HG02870 (cell line): Measurements from ENCODE around the gene IER3.

Experiments
- ATAC-seq: cut with Tn5 transposase; IDR thresholded peaks from one replicate; pipeline ENCODE4 v1.9.1; 2021; ENCODE audit warnings: mild to moderate bottlenecking, moderate library complexity; ENCODE audit not compliant: unreplicated experiment

Gene IER3, protein sequence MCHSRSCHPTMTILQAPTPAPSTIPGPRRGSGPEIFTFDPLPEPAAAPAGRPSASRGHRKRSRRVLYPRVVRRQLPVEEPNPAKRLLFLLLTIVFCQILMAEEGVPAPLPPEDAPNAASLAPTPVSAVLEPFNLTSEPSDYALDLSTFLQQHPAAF

DNA sequence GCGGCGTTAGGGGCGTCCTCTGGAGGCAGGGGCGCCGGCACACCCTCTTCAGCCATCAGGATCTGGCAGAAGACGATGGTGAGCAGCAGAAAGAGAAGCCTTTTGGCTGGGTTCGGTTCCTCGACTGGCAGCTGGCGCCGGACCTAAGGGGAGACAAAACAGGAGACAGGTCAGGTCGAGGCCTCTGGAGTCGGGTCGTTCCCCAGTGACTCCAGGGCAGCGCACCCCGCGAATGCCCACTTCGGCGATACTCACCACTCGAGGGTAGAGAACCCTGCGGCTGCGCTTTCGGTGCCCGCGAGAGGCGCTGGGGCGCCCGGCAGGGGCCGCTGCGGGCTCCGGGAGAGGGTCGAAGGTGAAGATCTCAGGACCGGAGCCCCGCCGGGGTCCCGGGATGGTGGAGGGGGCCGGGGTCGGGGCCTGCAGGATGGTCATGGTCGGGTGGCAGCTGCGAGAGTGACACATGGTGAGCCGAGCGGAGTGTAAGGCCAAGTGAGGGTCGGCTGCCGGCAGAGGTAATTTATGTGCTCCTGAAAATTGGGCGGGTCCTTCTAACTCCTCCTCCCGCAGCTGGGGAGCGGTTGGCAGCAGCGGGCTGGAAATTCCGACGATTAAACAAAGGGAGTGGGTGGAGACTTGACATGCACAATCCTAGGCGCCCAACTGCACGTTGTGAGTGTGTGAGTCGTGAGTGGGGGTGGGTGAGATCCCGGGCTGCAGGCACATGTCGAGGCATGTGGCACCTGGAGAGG is at the start of gene IER3:
Gene IER3, minus strand, starts transcription at position 494 of the 752 bp plus-strand sequence. Its CDS starts 29 bp downstream, at position 465.
- ATAC-seq: peak; percentile 29

DNA sequence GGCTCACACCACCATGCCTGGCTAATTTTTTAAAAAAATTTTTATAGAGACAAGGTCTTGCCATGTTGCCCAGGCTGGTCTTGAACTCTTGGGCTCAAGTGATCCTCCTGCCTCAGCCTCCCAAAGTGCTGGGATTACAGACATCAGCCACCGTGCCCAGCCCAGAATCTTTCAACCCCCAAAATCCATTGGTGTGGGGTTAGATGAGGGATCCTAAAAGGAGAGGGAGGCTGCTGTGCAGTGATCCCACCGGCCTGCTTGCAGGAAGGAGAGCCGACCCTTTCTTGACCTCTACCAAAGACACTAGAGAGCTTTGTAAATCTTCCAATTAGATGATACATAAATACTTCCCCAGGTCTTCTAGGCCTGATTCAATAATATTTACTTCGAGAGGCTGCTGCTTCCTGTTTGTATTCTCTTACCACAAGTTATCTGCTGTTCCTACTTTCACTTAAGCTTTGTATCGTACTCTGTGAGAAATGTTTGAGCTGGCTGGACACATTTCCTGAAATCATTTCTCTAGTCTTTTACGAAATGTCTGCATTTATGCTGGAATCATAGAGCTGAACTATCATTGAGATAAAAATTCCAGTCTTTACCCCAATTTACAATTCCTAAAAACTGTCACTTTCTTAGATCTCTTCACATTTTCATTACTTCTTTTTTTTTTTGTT is 49.3 kb upstream of the IER3 start:
- ATAC-seq: no peak

DNA sequence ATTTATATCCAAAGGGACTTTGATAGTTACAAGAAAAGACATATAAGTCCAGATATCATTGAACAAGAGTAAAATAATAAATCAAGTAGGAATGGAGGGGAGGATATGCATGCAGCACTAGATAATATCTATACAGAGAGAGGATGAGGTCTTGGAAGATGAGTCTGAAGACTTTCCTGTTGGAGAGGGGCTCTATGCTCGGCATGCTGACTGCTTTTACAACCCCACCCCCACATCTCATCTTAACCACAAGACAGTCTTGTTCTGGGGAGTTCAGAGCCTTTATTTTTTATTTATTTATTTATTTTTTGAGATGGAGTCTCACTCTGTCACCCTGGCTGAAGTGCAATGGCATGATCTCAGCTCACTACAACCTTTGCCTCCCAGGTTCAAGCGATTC is 48.4 kb upstream of the IER3 start:
- ATAC-seq: no peak

DNA sequence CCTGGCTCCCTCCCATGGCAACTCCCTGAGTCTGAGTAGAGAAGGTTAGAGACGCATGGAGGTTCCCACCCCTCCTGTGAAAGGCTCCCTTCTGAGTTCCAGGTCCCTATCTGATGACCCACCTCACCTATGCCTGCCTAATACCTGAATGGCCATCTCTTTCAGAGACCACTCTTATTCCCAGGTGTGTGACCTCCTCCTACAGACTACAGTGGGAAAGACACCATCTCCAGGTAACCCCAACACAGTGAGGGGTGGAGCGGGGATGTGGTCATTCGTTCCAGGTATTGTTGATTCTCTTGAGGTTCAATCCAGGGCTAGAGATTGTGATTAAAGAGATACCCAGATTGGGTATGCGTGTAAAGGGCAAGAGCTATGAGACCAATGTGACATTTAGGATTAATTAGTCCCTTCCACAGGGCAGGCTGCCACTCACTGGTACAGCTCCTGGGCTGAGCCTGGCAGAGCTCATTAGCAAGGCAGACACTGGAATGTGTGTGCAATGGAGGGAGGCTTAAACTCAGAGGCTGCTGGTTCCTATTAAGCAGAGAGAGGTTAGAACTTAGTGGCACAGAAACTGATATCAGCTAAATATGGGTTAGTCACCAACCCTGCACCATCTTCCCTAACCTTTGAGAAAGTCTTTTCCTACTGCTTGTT is 46.5 kb upstream of the IER3 start:
- no peak for ATAC-seq

DNA sequence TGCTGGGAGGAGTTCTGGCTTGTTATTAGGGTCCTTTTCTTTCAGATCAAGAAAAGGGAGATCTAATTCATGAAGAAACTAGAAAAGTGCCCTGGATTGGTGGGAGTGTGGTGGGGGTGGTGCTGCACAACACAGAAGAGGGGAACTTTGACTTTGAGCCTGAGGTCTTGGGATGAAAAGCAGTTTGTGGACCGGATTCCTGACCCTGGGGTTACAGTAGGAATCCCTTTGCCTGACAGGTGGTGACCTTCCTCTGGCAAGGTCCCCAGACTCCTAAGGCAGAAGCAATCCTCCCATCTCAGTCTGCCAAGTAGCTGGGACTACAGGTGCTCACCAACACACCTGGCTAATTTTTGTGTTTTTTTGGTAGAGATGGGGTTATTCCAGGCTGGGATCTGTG is 45.3 kb upstream of the IER3 start:
- no peak for ATAC-seq

DNA sequence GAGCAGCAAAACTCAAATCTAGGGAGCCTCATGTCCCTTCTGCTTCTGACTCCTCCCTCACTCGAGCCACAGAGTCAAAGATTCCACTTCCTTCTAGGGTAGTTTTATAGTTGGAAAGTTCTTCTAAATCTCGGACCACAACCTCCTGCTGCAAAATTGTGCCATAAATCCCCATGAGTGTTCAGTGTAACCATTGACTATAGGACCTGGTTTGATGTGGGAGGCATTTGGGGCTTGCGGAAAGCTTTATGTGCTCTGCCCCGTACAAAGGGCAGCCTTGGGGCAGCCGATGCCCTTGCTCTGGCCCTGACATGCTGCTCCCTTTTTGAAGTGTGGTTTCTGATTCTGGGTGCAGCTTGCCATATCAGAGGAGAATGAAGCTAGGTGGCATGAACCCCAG is 43.6 kb upstream of the IER3 start:
- ATAC-seq: no peak

DNA sequence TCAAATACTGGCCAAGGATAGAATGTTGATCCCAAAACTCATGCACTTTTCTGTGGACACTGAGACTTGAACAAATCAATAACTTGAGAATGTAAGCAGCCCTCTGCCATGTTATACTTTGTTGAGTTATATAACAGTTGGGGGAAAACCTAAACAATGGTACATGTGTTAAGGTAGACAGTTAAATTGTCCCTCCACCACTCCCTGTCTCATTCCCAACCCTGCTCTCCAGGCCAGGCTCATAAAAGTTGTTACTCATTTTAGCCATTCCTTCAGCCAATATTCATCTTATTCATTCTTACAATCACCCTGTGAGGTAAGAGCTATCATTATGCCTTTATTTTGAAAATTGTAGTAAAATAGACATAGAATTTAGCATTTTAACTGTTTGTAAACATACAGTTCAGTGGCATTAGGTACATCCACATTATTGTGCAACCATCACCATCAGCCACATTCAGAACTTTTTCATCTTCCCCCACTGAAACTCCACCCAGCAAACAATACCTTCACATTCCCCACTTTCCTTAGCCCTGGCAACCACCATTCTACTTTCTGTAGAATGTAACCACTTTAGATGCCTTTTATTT is 38.2 kb upstream of the IER3 start:
- ATAC-seq: no peak

DNA sequence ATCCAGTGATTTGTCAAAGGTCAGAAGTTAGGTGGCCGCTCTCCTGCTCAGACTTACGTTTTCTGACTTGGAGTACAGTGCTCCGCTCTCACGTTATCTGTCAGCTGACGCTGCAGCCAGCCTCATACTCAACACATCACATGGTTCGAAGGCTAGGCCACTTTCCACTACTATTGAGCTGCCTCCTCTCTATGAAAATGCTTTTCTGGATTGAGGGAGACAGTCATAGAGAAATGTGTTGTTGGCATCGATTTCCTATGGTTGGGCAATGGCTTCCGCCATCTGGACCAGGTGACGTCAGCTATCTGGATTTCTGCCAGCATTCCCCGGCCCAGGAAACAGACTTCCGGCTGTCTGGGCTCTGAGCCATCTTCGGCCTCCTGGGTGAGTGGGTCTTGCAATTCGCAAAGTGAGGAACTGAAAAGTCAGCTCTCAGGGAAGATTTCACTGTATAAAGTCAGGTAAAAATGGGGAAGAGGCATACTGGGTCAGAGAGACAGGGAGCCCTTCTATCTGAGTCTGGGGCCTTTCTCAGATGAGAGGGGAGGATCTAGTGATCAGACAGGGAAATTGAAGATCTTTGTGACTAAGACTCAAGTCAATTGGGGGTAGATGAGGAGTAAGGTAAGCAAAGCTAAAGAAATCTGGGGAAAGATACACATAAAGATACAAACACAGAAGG is 37.5 kb upstream of the IER3 start:
- ATAC-seq: no peak

DNA sequence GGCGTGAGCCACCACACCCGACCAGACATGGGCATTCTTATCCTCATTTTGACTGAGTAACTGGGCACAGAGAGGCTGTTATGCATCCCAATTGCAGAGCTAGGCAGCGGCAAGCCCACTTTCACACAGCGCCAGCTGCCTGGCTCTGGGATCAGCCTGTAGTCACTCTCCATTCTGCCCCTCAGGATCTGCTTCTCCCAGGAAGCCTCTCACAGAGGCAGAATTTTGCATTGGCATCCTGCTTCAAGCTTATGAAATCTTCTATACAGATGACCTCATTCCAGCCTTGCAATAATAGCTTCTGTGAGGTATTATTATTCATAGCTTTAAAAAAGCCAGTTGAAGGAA is 37.0 kb upstream of the IER3 start:
- no peak for ATAC-seq

DNA sequence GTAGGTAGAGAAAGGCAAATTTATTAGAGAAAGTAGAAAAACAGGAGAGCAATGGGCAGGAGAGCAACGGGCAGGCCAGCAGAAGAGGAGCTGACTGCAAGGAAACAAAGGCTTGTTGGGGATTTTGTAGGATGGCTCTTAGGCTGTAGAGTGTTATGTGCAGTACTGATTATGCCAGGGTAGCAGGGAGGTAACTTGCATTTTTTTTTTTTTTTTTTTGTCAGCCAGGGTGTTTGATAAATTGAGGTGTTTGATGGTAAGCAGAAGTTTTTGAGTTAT is 36.2 kb upstream of the IER3 start:
- ATAC-seq: no peak

DNA sequence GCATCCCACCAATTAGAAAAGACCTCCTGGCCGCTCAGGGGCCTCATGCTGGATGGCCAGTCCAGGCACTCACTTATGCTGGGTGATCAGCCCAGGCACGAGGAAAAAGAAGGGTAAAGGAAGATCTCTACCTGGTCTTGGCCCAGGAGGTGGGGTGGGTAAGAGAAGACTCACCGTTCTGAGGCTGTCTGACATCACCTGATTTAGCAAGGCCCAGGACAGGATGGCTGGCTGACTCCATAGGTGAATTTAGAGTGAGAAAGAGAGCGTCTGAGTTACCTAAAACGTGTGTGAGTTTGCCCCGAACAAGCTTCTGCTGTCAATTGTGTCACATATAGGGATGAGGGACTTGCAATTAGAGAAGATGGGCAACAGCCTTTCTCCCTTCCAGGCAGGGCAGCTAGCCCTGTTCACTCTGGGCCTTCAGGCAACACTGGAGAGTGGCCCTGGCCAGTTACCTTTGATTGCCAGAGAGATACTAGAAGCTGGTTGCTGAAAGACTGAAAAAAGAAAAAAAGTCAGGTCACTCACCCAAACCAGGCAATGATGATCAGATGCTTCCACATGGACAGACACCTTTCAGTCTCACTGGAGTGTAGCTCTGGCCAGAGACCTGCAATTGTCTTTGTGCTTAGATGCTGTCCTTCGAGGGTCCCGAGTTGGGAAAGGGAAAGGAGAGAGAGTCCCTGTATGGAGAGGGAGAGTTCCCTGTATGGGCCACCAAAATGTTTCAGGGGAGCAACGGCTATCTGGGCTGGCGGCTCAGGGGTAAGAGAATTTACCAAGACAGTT is 35.7 kb upstream of the IER3 start:
- no peak for ATAC-seq

DNA sequence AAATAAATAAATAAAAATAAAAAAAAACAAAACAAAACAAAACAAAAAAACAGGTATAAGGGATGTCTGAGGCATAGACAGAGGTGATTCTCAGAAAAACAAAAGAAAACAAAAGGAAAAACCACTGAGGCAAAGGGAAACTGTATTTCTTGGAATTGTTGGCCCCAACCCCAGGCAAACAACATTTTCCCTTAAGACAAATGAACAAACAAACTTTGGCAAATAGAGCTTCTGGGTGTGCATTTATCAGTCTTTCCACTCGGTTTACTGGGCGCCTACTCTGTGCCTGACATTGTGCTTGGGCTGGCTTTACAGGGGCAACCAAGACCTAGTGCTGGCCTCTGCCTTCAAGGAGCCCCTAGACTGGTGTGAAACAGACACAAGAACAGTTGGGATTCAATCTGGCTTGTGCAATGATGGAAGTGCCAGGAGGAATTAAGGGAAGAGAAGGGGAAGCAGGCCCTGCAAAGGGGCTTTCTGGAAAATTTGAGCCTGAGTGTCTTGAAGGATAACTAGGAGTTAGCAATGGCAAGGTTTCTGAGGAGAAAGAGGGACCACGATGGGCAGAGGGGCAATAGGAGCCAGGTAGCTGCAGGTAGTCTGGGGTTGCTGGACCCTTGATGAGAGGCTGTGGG is 33.8 kb upstream of the IER3 start:
- no peak for ATAC-seq

DNA sequence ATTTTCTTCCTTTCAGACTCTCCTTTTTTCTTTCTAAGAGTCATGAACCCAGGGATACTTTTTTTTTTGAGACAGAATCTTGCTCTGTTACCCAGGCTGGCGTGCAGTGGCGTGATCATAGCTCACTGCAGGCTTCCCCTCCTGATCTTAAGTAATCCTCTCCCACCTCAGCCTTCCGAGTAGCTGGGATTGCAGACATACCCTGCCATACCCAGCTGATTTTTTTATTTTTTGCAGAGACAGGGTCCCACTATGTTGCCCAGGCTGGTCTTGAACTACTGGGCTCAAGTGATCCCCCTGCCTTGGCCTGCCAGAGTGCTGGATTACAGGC is 32.8 kb upstream of the IER3 start:
- ATAC-seq: no peak

DNA sequence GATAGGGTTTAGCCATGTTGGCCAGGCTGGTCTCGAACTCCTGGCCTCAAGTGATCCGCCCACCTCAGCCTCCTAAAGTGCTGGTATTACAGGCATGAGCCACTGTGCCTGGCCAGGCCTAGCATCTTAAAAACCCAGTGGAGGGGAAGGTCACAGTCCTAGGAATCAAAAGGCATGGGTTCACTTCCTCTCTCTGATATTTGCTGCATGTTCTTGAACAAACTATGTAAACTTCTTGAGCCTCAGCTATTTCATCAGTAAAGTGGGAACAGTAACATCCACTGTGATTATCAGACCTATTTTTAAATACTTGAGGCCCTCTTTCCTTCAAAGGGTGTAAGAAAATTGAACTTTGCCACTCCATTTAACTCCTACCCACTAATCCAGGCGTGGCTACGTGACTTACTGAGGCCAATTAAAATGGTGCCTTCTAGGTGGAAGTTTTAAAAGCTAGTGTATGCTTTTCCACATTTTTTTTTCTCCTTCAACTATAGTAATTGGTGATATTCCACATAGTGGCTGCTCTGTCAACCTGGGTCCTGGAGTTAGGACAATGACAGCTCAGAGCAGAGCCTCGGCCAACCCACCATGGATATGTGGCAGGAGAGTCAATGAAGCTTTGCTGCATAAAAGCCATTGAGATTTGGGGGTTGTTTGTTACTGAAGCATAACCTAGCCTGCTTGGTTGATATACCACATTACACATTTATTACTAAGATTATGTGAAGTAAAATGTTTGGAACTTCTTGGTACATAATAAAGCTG is 32.2 kb upstream of the IER3 start:
- no peak for ATAC-seq

DNA sequence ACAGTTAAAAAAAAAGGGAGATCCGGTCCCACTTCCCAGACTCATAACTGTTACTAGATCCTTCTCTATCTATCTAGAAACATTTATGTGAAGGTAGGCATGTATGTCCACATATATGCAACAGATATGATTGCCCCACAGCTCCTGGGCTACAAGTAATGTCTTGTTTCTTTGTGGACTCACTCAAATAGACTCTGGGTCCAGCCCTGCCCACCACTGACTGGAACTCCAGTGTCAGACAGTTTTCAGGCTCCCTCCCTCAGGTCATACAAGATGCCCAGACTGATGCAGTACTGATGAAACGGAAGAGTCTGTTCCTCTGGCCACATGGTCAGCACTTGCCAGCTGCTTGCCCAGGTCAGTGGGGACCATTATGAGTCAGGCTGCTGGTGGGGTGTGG is 30.8 kb upstream of the IER3 start:
- no peak for ATAC-seq

DNA sequence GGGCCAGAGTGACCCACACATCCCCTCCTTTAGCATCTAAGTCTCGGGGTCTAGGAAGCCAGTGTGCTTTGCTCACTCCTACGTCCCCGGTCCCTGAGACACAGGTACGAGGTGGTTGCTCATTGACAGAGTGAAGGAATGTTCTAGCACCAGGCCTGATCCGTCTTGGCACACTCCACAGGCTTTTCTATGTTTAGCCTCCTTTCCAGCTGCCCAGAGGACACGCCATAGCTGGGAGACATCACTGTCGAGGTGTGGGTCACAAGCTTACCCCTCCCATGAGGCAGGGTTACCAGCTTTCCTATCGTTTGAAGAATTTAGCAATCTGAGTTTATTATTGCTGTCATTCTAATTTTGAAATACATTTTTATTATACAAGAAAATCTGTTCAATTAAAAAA is 30.4 kb upstream of the IER3 start:
- ATAC-seq: no peak

DNA sequence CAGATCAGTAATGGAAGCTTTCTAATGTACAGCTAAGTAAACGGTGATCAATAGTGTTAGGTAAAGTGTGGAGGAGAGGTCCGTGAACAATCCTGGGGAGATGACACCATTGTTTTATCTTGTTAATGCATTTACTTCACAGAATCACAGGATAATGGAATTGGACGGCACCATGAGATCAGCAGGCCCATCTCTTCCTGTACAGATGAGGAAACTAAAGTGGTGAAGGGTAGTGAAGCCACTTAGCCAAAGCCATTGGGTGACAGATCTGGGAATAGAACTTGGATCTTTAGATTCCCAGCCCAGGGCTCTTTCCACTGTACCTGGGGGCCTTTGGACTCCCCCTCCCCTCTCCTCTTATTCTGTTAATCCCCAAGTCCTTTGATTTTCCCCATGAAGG is 26.2 kb upstream of the IER3 start:
- no peak for ATAC-seq

DNA sequence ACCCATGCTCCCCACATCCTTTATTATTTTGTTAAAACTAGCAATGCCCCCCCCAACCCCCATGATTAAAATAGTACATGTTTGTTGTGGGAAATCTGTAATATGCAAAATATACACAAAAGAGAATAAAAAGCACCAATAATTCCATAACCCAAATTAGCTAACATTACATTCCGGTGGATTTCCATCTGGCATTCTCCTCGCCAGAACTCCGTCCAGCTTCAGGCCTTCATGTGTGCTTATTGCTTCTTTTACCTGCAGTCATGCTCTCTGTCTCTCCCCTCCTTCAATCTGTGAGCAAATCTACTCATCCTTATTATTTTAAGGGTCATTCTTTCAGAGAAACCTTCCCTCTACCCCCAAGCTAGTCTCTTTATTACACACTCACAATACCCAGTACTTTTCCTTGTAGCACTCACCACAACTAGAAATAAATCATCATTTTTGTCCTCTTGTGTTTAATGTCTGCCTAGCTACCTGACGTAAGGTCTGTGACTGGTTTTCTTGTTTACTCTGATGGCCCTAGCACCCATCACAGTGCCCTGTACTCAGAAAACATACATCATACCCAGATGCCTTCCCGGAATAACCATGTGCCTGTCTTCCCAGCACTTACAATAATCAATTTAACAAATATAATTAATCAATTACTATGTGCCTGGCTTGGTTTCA is 25.6 kb upstream of the IER3 start:
- no peak for ATAC-seq
